GM18502 (cell line): Measurements from ENCODE around the gene MN1.

Source experiments
- ATAC-seq: cut with Tn5 transposase; IDR thresholded peaks from one replicate; pipeline ENCODE4 v1.9.1; 2021; ENCODE audit warnings: mild to moderate bottlenecking; ENCODE audit not compliant: unreplicated experiment, poor library complexity

MN1 gene

GRCh38 chr22:27800250-27801201 lies 1.0 kb downstream of the MN1 start:
- no peak for ATAC-seq

- no peak for ATAC-seq
Observed at GRCh38 chr22:27799827-27800249, 1.7 kb downstream of the MN1 start.

DNA sequence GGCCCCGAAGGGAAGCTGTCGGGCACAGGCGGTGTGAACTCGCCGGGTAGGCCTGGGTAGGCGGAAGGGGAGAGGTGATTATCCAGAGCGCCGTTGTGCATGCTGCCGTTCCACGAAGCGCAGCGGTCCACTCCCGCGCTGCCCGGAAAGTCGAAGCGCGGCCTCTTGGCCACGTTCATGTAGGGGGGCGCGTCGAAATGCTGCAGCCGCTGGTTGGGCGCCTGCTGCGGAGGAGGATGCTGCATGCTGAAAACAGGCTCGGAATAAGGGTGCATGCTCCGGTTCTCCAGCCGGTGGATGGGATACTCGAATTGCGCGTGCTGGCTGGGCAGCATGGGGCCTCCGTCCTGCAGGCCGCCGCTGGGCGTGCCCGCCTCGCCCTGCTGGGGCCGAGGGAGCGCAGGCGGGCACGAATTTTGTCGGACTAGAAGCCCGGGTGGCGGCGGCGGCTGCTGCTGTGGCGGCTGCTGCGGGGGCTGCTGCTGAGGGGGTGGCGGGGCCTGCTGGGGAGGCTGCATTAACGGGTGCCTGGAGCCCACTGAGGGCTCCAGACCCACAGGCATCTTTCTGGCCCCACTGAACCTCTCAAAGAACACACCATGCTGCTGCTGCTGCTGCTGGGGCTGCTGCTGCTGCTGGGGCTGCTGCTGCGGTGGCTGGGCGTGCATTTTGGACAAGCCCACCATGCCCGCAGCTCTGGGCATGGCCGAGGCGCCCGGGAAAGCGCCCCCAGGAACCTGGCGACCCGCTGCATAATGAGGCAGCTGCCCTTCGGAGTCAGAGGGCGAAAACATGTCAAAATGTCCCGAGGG lies 2.3 kb downstream of the MN1 start:
- ATAC-seq, result no peak

DNA sequence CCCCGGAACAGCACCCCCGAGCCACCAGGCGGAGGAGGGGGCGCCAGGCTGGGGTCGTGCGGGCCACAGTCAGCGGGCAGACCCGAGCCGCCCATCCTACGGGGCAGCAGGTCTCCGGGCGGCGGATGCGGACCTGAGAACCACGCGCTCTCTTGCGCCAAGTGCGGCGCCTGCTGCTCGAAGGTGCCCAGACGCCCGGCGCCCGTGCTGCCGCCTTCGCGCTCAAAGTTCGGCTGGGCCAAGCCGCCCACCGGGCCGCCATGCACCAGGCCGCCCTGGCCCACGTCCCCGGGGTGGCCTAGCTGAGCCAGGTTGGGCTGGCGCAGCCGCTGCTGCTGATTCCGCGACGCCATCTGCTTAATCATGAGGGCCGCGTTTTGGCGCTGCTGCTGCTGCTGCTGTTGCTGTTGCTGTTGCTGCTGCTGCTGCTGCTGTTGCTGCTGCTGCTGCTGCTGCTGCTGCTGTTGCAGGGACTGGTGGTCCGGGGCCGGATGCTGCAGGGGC lies 3.0 kb downstream of the MN1 start:
- ATAC-seq, result no peak

DNA sequence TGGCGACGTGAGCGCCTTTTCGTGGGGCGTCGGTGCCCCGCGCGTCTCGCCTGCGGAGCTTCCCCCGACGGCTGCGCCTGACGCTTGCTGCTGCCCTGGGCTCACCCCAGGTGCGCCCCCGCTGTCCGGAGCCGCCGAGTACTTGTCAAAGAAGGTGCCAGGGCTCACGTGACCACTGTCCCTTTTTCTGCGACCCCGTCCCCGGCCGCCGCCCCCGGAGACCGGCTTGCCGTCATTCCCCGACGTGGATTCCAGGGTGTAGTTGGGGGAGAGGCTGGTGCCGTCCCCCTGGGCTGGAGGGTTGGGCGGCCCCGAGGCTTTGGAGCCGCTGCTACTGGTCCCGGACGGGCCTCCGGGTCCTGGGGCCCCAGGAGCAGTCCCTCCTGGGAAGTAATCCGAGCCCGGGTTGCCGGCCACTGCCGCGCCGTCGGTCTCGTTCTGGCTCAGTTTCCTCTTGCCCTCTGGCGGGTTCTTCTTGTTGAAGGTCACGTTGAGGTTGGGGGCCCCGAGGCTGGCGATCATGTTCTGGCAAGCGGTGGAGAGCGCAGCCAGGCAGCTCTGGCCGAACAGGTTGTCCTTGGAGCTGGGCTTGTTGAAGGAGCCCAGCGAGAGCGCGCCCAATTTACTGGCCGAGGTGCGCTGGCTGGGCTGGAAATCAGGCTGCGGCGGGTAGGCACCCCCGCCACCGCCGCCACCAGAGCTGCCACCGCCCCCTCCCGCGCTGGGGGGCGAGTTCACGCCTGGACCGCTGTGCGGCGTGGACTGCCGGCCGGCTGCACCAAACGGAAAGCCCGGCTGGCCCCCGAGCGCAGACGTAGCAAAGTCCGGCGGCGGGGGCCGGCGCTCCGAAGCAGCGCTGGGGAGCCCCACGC lies 3.8 kb downstream of the MN1 start:
- no peak for ATAC-seq

DNA sequence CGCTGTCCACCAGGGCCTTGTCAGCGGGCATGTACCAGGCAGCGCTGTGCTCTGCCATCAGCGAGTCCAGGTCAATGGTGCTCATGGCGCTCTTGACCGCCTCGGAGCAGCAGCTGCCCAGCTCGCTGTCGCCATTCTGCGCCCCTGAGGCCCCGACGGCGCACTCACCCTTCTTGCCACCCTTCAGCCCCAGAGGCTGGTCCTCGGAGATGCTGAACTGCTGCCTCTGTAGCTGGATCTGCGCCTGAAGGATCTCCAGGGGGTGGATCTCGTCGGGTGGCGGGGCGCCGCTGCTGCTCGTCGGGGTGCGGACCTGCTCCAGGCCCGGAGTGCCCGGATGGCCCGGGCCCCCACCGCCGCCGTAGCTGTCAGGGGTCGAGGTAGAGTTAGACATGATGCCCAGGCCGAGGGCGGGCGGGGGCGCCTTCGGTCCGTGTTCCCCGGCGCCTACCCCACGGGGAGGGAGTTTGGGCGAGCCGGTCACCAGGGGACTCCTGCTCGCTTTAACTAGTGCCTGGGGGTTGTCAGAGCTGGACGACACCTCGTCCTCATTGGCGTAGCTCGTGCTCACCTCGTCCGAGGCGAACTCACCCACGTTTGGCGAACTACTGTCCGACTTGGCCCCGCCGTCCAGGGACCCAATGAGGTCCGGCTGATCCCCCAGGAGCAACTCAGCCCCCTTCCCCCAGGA lies 4.6 kb downstream of the MN1 start:
- no peak for ATAC-seq

GRCh38 chr22:27795696-27796517 lies 5.6 kb downstream of the MN1 start:
- no peak for ATAC-seq

- ATAC-seq, result no peak
Observed at GRCh38 chr22:27795053-27795452, 6.5 kb downstream of the MN1 start.

GRCh38 chr22:27794226-27794625 lies 7.3 kb downstream of the MN1 start:
- ATAC-seq, result no peak

DNA sequence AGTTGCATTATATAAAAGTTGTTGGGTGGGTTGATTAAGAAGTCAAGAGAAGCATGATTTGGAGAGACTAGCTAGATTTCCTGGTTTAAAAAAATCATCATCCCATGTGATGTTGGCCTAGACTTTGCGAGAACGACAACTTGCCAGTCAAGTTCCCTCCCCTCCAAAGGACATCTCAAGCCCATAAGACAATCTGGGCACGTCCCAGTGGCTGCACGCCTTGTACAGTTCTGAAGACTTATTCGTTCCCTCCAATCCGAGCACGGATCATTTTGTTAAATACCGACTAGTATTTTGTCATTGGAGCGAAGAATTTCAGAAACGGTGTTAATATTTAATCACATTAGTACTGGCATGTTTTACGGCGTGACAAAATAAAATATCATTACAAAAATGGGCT lies 8.0 kb downstream of the MN1 start:
- ATAC-seq, result no peak

DNA sequence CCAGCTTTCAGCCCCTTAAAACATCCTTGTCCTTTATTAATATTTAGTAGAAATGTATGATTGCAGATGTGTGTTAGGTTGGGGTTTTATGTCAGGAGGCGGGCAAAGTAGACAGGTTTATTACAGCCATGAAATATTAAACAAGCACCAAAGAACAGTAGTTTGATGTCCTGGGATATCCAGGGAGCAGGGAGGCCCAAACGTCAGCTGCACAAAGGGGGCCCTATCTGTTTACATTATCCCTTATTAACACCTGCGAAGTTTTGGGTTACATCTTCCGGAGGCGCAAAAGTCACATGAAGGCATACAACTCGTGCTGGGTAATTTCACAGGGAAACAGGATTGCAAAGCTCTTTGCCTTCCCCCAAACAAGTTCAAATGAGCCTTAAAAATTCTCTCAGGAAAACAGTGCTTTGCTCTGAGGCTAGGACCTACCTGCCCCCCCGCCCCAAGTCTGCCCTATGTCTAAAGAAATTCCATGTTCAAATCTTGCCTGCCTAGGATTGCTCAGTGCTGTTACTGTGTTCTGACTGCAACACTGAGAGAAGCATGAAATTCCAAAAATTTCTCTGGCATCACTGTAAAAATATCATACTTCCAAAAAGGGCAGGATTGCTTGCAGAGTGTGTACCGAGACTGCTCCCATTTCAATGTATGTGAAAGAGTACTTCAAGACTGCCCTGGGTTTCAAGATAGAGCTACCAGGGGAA lies 8.9 kb downstream of the MN1 start:
- ATAC-seq, result no peak

GRCh38 chr22:27791859-27792241 lies 9.7 kb downstream of the MN1 start:
- ATAC-seq, result no peak

DNA sequence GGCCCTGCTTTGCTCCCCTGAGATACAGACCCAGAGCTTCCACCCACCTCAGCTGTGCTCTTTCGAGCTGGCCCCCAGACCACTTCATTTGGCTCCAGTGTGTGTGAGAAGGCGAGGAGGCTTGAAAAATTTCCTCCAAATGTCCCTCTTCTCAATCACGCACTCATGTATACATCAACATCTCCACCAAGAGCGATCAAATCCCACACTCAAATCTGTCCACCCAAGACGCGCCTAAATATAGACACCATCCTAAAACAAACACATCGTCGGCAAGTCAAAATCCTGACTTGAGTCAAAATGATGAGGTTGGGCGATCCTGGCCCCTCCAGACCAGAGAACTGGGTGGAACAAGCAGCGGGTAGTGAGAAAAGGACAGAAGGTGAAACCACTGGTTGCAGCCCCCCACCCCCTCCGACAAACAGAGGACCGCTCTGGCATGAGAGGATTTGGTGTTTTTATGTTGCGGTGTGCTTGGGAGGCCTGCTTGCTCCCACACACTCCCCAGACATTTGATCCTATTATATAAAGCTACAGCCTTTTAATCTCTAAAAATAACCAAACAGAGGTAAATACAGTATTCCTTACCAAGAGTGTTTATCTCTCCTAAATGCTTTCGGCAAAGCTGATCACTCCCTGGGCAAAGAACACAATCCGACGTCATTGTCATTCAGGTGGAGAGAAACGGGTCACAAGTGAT lies 10.2 kb downstream of the MN1 start:
- no peak for ATAC-seq

- no peak for ATAC-seq
Observed at GRCh38 chr22:27790376-27791158, 11.0 kb downstream of the MN1 start.

DNA sequence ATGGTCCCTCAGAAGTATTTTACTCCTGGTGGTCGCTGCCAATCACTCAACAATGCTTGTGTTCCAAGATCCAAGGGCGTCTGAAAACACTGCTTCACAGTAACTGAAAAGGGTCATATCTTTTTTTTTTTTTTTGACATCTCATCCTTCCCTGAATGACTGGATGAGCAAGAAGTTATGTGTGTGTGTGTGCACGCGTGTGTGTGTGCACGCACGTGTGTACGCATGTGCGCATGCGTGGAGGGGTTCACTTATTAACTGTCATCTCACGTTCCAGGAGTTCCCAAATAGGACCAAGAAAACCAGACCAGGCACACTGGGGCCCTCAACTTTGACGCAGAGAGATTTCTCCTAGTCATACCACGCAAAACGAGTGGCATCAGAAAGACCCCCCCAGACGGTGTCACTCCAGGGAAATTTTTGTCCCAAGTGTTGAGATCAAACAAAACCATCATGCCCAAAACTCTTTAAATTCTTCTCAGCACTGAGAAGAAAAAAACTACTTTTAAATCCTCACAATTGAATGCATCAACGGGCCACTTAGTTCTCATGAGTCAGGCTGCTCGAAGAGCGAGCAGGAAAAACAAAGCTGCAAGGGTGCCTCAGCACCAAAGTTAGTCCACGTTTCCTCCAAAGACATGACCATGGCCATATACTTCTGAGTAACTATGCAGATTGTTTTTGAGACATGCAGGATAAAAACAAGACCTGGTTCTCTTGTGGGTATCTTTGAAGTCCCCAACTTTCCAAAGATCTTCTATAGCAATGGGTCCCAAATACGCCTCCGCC lies 12.9 kb downstream of the MN1 start:
- no peak for ATAC-seq

GRCh38 chr22:27786965-27787364 lies 14.6 kb downstream of the MN1 start:
- ATAC-seq, result no peak
